ENCODE measurements around the gene CRELD2.

- TF ChIP-seq POLR2A (IDR thresholded peaks at IDR 0.05; ENCODE audit: low read length) (no peak), GATA1 (IDR thresholded peaks at IDR 0.05; ENCODE audit: low read depth, low read length) (no peak)
These were observed 35.2 kb upstream of the CRELD2 start for GRCh38 chr22:49883294-49883640.
